HepG2 (cell line): ENCODE measurements around the gene MTHFR. TPM values are rescaled to one million over a fixed set of nuclear protein-coding genes. Genes with fewer than 3 reads are reported as not detected.

Source experiments
- ATF7-NPFF ChIP-seq: sonication (generic); formaldehyde crosslinking; IDR thresholded peaks from 2 replicates; pipeline ENCODE4 v1.8.1; 2023; ENCODE audit warnings: mild to moderate bottlenecking, low read depth, missing genetic modification reagents, moderate library complexity
- CBX5 ChIP-seq: sonication (generic); formaldehyde crosslinking; IDR thresholded peaks from 2 replicates; pipeline ENCODE4 v1.4.0; 2020; ENCODE audit warnings: missing genetic modification reagents, borderline replicate concordance
- CEBPG ChIP-seq: IDR thresholded peaks from 2 replicates; pipeline ENCODE4 v1.6.1; 2016
- ERF ChIP-seq: IDR thresholded peaks from 2 replicates; pipeline ENCODE4 v1.6.1; 2018; ENCODE audit warnings: missing biosample characterization, missing genetic modification reagents
- LBX2 ChIP-seq: sonication (generic); formaldehyde crosslinking; IDR thresholded peaks from 2 replicates; pipeline ENCODE4 v1.5.0; 2020; ENCODE audit warnings: missing genetic modification reagents, mild to moderate bottlenecking, borderline replicate concordance
- MXD1 ChIP-seq: sonication (generic); formaldehyde crosslinking; IDR thresholded peaks from 2 replicates; pipeline ENCODE4 v1.4.0; 2020; ENCODE audit warnings: mild to moderate bottlenecking, missing genetic modification reagents
- NONO ChIP-seq, 2 experiments: fragments of 450-650 bp in 1 of 2; sonication (generic) in 1 of 2; formaldehyde crosslinking in 1 of 2; IDR thresholded peaks in 1 of 2; conservative IDR thresholded peaks in 1 of 2; 2 replicates each; pipeline versions ENCODE4 v1.6.1 to v1.8.0; 2017 to 2022; ENCODE audit warnings: mild to moderate bottlenecking in 1 of 2, missing genetic modification reagents in 1 of 2, moderate library complexity in 1 of 2
- RBM39 ChIP-seq: fragments of 200-400 bp; formaldehyde crosslinking; IDR thresholded peaks from one replicate; pipeline ENCODE4 v1.6.1; 2018; ENCODE audit warnings: antibody characterized with exemption, mild to moderate bottlenecking, low read depth, low read length; ENCODE audit not compliant: poor library complexity, severe bottlenecking
- SP1 ChIP-seq, 2 experiments: fragments of 450-650 bp in 1 of 2; sonication (generic) in 1 of 2; formaldehyde crosslinking in 1 of 2; IDR thresholded peaks; 2 replicates each; pipeline versions ENCODE4 v1.4.0 to v1.6.1; 2016 to 2020; ENCODE audit warnings: missing genetic modification reagents in 1 of 2
- ZFAT ChIP-seq: sonication (generic); formaldehyde crosslinking; conservative IDR thresholded peaks from 2 replicates; pipeline ENCODE4 v1.8.1; 2023; ENCODE audit warnings: missing genetic modification reagents, inconsistent platforms
- ZMYM2 ChIP-seq: sonication (generic); formaldehyde crosslinking; IDR thresholded peaks from 2 replicates; pipeline ENCODE4 v1.8.0; 2022; ENCODE audit warnings: mild to moderate bottlenecking, missing genetic modification reagents
- ZNF558 ChIP-seq: sonication (generic); formaldehyde crosslinking; IDR thresholded peaks from 2 replicates; pipeline ENCODE4 v1.9.0; 2022; ENCODE audit warnings: mild to moderate bottlenecking, missing genetic modification reagents, borderline replicate concordance
- ZNF562 ChIP-seq: sonication (generic); formaldehyde crosslinking; IDR thresholded peaks from 2 replicates; pipeline ENCODE4 v1.8.0; 2022; ENCODE audit warnings: missing genetic modification reagents, borderline replicate concordance
- ZNF788 ChIP-seq: sonication (generic); formaldehyde crosslinking; IDR thresholded peaks from 2 replicates; pipeline ENCODE4 v1.5.0; 2020; ENCODE audit warnings: mild to moderate bottlenecking, missing genetic modification reagents, borderline replicate concordance
- ZNF891 ChIP-seq: sonication (generic); formaldehyde crosslinking; IDR thresholded peaks from 2 replicates; pipeline ENCODE4 v1.5.0; 2020; ENCODE audit warnings: mild to moderate bottlenecking, missing genetic modification reagents
- ZSCAN5A ChIP-seq: sonication (generic); formaldehyde crosslinking; IDR thresholded peaks from 2 replicates; pipeline ENCODE4 v1.8.0; 2022; ENCODE audit warnings: mild to moderate bottlenecking, missing genetic modification reagents, borderline replicate concordance
- polyA plus RNA-seq, 8 experiments: library from polyadenylated mRNA; depleted of rRNA in 3 of 8; stranded (reverse) in 7 of 8; unstranded in 1 of 8; fragments of >200 nt; fragmentation: Illumina TruSeq in 4 of 8; extraction: Trizol in 4 of 8; gene quantifications; 2 replicates each; pipeline versions ENCODE4 v1.2.1 to v1.2.3, GENCODE V29; 2011 to 2016; ENCODE audit warnings: low read depth in 4 of 8, missing spikeins in 1 of 8, mixed read lengths in 1 of 8; ENCODE audit not compliant: insufficient read depth in 1 of 8
- total RNA-seq, 5 experiments: library from RNA; depleted of rRNA; stranded (reverse); fragments of >200 nt; fragmentation: Illumina TruSeq; extraction: Trizol; gene quantifications; 2 replicates each; pipeline ENCODE4 v1.2.3, GENCODE V29; 2016; ENCODE audit warnings: low read depth in 1 of 5
- TF ChIP-seq, protein P1 (sequence below): sonication (generic); formaldehyde crosslinking; IDR thresholded peaks from 2 replicates; pipeline ENCODE4 v1.4.0; 2020; ENCODE audit warnings: mild to moderate bottlenecking, missing genetic modification reagents, borderline replicate concordance
- TF ChIP-seq, protein P2 (sequence below): sonication (generic); formaldehyde crosslinking; IDR thresholded peaks from 2 replicates; pipeline ENCODE4 v1.4.0; 2020; ENCODE audit warnings: missing genetic modification reagents

The MTHFR gene
- total and polyA plus RNA-seq, 2 of the 13 experiments (the other 11 are each of a cell fraction or from before 2014, with no cell fraction given), result 3.8 to 8.2 TPM

DNA sequence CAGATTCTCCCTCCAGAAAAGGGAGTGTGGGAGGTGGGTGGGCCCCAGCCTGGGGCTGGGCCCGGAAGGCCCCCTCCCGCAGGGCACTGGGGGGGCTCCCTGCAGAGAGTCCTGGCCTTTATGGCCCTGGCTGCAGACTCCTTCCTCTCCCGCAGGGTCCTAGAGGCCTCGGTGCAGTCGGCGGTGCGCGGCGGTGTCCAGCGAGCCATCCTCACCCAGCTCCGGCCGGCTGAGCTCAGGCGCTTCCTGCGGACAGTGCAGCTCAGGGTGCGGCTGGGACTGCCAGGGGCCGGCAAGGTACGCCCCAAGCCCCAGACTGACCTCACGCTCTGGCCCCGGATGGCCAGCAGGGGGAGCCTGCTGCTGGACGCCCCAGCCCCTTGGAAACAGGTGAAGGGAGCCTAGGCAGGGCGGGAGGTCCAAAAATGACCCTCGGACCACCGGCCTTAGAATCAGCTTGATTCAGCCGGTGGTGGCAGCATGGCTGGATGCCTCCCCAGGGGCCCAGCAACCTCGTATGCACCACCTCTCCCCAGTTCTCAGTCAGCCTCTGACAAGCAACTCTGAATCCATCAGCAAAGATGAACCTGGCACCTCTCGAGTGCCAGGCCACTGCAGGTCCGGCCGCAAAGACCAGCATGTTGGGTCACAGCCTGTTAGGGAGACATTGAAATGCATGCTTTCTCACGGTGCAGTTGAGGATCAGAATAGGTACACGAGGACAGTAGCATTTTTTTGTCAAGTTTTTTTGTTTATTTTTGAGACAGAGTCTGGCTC lies 20.6 kb downstream of the MTHFR start (continued):
- TF ChIP-seq, protein P1, sequence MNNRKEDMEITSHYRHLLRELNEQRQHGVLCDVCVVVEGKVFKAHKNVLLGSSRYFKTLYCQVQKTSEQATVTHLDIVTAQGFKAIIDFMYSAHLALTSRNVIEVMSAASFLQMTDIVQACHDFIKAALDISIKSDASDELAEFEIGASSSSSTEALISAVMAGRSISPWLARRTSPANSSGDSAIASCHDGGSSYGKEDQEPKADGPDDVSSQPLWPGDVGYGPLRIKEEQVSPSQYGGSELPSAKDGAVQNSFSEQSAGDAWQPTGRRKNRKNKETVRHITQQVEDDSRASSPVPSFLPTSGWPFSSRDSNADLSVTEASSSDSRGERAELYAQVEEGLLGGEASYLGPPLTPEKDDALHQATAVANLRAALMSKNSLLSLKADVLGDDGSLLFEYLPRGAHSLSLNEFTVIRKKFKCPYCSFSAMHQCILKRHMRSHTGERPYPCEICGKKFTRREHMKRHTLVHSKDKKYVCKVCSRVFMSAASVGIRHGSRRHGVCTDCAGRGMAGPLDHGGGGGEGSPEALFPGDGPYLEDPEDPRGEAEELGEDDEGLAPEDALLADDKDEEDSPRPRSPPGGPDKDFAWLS (CRISPR knock-in tag), result 0 out of 2 replicates have a peak, but pooled peaks have one; percentile 62
- TF ChIP-seq ZNF891 (CRISPR knock-in tag) (no peak), ZSCAN5A (CRISPR knock-in tag) (no peak), ZFAT (no peak), CEBPG (CRISPR knock-in tag) (no peak), ZMYM2 (no peak), ZNF788 (peak; percentile 55; the same call in 1 of the 2 replicates), MXD1 (CRISPR knock-in tag) (0 out of 2 replicates have a peak, but pooled peaks have one; percentile 63), NONO (IDR thresholded peaks at IDR 0.05) (no peak), NONO (CRISPR knock-in tag; conservative IDR thresholded peaks at IDR 0.05) (peak; percentile 67; the same call in 1 of the 2 replicates), SP1 (IDR thresholded peaks at IDR 0.05) (no peak), SP1 (CRISPR knock-in tag; IDR thresholded peaks at IDR 0.05) (no peak; the same call in 1 of the 2 replicates), ATF7-NPFF (CRISPR knock-in tag) (0 out of 2 replicates have a peak, but pooled peaks have one; percentile 22), LBX2 (no peak), RBM39 (no peak), CBX5 (CRISPR knock-in tag) (peak; percentile 41; the same call in 1 of the 2 replicates), ERF (CRISPR knock-in tag) (peak; percentile 59; the same call in 1 of the 2 replicates), ZNF558 (CRISPR knock-in tag) (no peak), ZNF562 (CRISPR knock-in tag) (no peak)
- TF ChIP-seq, protein P2, sequence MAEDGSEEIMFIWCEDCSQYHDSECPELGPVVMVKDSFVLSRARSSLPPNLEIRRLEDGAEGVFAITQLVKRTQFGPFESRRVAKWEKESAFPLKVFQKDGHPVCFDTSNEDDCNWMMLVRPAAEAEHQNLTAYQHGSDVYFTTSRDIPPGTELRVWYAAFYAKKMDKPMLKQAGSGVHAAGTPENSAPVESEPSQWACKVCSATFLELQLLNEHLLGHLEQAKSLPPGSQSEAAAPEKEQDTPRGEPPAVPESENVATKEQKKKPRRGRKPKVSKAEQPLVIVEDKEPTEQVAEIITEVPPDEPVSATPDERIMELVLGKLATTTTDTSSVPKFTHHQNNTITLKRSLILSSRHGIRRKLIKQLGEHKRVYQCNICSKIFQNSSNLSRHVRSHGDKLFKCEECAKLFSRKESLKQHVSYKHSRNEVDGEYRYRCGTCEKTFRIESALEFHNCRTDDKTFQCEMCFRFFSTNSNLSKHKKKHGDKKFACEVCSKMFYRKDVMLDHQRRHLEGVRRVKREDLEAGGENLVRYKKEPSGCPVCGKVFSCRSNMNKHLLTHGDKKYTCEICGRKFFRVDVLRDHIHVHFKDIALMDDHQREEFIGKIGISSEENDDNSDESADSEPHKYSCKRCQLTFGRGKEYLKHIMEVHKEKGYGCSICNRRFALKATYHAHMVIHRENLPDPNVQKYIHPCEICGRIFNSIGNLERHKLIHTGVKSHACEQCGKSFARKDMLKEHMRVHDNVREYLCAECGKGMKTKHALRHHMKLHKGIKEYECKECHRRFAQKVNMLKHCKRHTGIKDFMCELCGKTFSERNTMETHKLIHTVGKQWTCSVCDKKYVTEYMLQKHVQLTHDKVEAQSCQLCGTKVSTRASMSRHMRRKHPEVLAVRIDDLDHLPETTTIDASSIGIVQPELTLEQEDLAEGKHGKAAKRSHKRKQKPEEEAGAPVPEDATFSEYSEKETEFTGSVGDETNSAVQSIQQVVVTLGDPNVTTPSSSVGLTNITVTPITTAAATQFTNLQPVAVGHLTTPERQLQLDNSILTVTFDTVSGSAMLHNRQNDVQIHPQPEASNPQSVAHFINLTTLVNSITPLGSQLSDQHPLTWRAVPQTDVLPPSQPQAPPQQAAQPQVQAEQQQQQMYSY (CRISPR knock-in tag), result no peak
